K562 (cell line): Measurements from ENCODE around the gene MYBPC3. TPM values are rescaled to one million over a fixed set of nuclear protein-coding genes. Genes with fewer than 3 reads are reported as not detected.

Source experiments
- CCNT2 ChIP-seq: IDR thresholded peaks from 2 replicates; pipeline ENCODE4 v1.6.1; 2011; ENCODE audit warnings: borderline replicate concordance, low read depth, mild to moderate bottlenecking, moderate library complexity, mixed read lengths, low read length; ENCODE audit not compliant: insufficient read length; ENCODE audit errors: extremely low read depth
- DPF2 ChIP-seq: fragments of 450-650 bp; IDR thresholded peaks from 2 replicates; pipeline ENCODE4 v1.6.1; 2016
- ETS2 ChIP-seq: IDR thresholded peaks from 2 replicates; pipeline ENCODE4 v1.6.1; 2016; ENCODE audit warnings: borderline replicate concordance, missing genetic modification characterization, mild to moderate bottlenecking, moderate library complexity, missing compliant biosample characterization; ENCODE audit not compliant: poor library complexity, severe bottlenecking
- FOXK2 ChIP-seq, 2 experiments: fragments of 450-650 bp; IDR thresholded peaks in 1 of 2; conservative IDR thresholded peaks in 1 of 2; 2 replicates each; pipeline ENCODE4 v1.6.1; 2016; ENCODE audit warnings: low read depth in 2 of 2, mild to moderate bottlenecking in 1 of 2
- NFE2 ChIP-seq: IDR thresholded peaks from 2 replicates; pipeline ENCODE4 v1.6.1; 2014; ENCODE audit warnings: antibody characterized with exemption, low read depth
- REST ChIP-seq, 2 experiments: fragments of 450-650 bp; formaldehyde crosslinking in 1 of 2; IDR thresholded peaks; 2 replicates each; pipeline versions ENCODE4 v1.4.0 to v1.6.1; 2014 to 2020; ENCODE audit warnings: mild to moderate bottlenecking in 2 of 2, borderline replicate concordance in 1 of 2, low read depth in 1 of 2
- SMC3 ChIP-seq: conservative IDR thresholded peaks from 2 replicates; pipeline ENCODE4 v1.6.1; 2011; ENCODE audit warnings: low read depth, low read length, improper control_type of control experiment; ENCODE audit not compliant: insufficient read depth
- ZBTB11 ChIP-seq, 3 experiments: fragments of 200-800 bp in 1 of 3; fragments of 250-450 bp in 1 of 3; fragments of 450-650 bp in 1 of 3; sonication (Bioruptor Pico) in 1 of 3; sonication (Bioruptor generic) in 1 of 3; formaldehyde crosslinking in 1 of 3; IDR thresholded peaks; 2 replicates each; pipeline versions ENCODE4 v1.6.1 to v1.8.0; 2016 to 2022; ENCODE audit warnings: mild to moderate bottlenecking in 2 of 3, missing genetic modification characterization in 2 of 3, missing compliant biosample characterization in 1 of 3, moderate library complexity in 1 of 3
- ZNF311 ChIP-seq: fragments of 250-450 bp; sonication (Bioruptor Pico); IDR thresholded peaks from 2 replicates; pipeline ENCODE4 v1.4.0; 2020; ENCODE audit warnings: mild to moderate bottlenecking, moderate library complexity
- ZNF766 ChIP-seq: fragments of 200-800 bp; sonication (Bioruptor generic); conservative IDR thresholded peaks from 2 replicates; pipeline ENCODE4 v1.6.1; 2016; ENCODE audit warnings: missing genetic modification characterization, missing compliant biosample characterization
- polyA plus RNA-seq, 8 experiments: library from polyadenylated mRNA; depleted of rRNA in 4 of 8; stranded (reverse) in 5 of 8; unstranded in 3 of 8; fragments of >200 nt; fragmentation: Nextera tagmentation in 2 of 8; fragmentation: Illumina TruSeq in 1 of 8; extraction: Ambion mirVana in 2 of 8; extraction: Trizol in 1 of 8; gene quantifications; 2 replicates each; pipeline versions ENCODE4 v1.2.1 to v1.2.3, GENCODE V29; 2011 to 2014; ENCODE audit warnings: inconsistent platforms in 1 of 8, missing spikeins in 1 of 8
- total RNA-seq, 7 experiments: library from RNA; depleted of rRNA in 6 of 7; stranded (reverse); fragments of >200 nt in 6 of 7; fragmentation: Illumina TruSeq in 2 of 7; extraction: Trizol in 2 of 7; gene quantifications; 2 replicates each; pipeline versions ENCODE4 v1.2.1 to v1.2.3, GENCODE V29; 2011 to 2021; ENCODE audit warnings: low replicate concordance in 1 of 7
- TF ChIP-seq, protein P1 (sequence below): fragments of 450-650 bp; formaldehyde crosslinking; IDR thresholded peaks from 2 replicates; pipeline ENCODE4 v1.4.0; 2022; ENCODE audit warnings: mild to moderate bottlenecking, moderate library complexity

MYBPC3 gene
- total and polyA plus RNA-seq, 9 of the 15 experiments (the other 6 are each of a cell fraction or from before 2014, with no cell fraction given): 0.01 TPM; not detected in 8

GRCh38 chr11:47378010-47378835 lies 25.7 kb upstream of the MYBPC3 start, which contains the start of gene SPI1 (continued):
- TF ChIP-seq SMC3 (no peak), REST (IDR thresholded peaks at IDR 0.05; ENCODE audit: borderline replicate concordance) (peak; percentile 19; the same call in 1 of the 2 replicates), REST (CRISPR knock-in tag; IDR thresholded peaks at IDR 0.05; ENCODE audit: low read depth) (peak; percentile 17; the same call in 1 of the 2 replicates), NFE2 (peak; percentile 18; the same call in 1 of the 2 replicates), ETS2 (tag) (peak; percentile 12), CCNT2 (peak; percentile 97), DPF2 (peak; percentile 96), ZNF766 (CRISPR knock-in tag) (peak; percentile 67; the same call in 1 of the 2 replicates), ZBTB11 (CRISPR knock-in tag; IDR thresholded peaks at IDR 0.05) (peak in 1 of 3 experiments; percentile 68; a peak in 1 of 6 replicates), FOXK2 (conservative IDR thresholded peaks at IDR 0.05 in 1 of 2, IDR thresholded peaks at IDR 0.05 in 1 of 2; ENCODE audit: low read depth in 2 of 2) (peak; percentile 11 to 29; a peak in 2 of 4 replicates), ZNF311 (CRISPR knock-in tag) (no peak)
- TF ChIP-seq, protein P1, sequence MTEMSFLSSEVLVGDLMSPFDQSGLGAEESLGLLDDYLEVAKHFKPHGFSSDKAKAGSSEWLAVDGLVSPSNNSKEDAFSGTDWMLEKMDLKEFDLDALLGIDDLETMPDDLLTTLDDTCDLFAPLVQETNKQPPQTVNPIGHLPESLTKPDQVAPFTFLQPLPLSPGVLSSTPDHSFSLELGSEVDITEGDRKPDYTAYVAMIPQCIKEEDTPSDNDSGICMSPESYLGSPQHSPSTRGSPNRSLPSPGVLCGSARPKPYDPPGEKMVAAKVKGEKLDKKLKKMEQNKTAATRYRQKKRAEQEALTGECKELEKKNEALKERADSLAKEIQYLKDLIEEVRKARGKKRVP: no peak
